Endothelial cell of umbilical vein (primary cell): Measurements from ENCODE around the gene C2. TPM values are rescaled to one million over a fixed set of nuclear protein-coding genes. Genes with fewer than 3 reads are reported as not detected.
"Not testable (repeated sequence)": the region's sequence is repeated elsewhere in the genome, so short reads cannot be mapped to it uniquely, and the experiment has no call there.

Experiments used
- BruUV-seq: library from RNA; stranded (reverse); fragments of 400-500 nt; replicated peaks from 2 replicates; lab custom pipeline; 2021; lab: Mats Ljungman, UMichigan
- CTCF ChIA-PET: fragments of 300-600, 350-600 bp; sonication (Branson Sonifier 250); formaldehyde crosslinking; loops from one replicate; lab custom pipeline; 2021; ENCODE audit warnings: antibody characterized with exemption, inconsistent platforms; lab: Charles Lee
- POLR2A ChIA-PET: fragments of 300-600, 350-600 bp; sonication (Branson Sonifier 250); formaldehyde crosslinking; loops from one replicate; lab custom pipeline; 2021; ENCODE audit warnings: antibody characterized with exemption, inconsistent platforms; lab: Charles Lee
- DNase-seq: peaks from one replicate; pipeline ENCODE4 v3.0.0-alpha.2; 2011; ENCODE audit warnings: low read depth, low spot score
- FAIRE-seq: peaks from 2 replicates; lab custom pipeline; 2011; peaks lifted over from hg19 to GRCh38; lab: Jason Lieb, UNC
- H2AFZ ChIP-seq: 2 replicates; pipeline ENCODE4 v1.6.0; 2012; ENCODE audit warnings: low read depth, low read length, control low read depth, inconsistent platforms
- H3K27ac ChIP-seq: 2 replicates; pipeline ENCODE4 v1.5.1; 2011; ENCODE audit warnings: low read depth, mild to moderate bottlenecking, control low read depth, low read length, moderate library complexity; ENCODE audit not compliant: insufficient read depth
- H3K27me3 ChIP-seq, 2 experiments: 2 replicates each; pipeline versions ENCODE4 v1.6.0 to v1.6.1; 2011; ENCODE audit warnings: low read length in 2 of 2, mixed read lengths in 1 of 2; ENCODE audit not compliant: control insufficient read depth in 2 of 2, insufficient read depth in 2 of 2
- H3K36me3 ChIP-seq, 2 experiments: 2 replicates in 1 of 2; 3 replicates in 1 of 2; pipeline ENCODE4 v1.5.1; 2011; ENCODE audit warnings: low read length in 2 of 2, mild to moderate bottlenecking in 1 of 2, moderate library complexity in 1 of 2; ENCODE audit not compliant: control insufficient read depth in 2 of 2, insufficient read depth in 2 of 2; ENCODE audit errors: extremely low read depth in 1 of 2
- H3K4me1 ChIP-seq: 3 replicates; pipeline ENCODE4 v1.5.1; 2011; ENCODE audit warnings: mild to moderate bottlenecking, low read length; ENCODE audit not compliant: control insufficient read depth, insufficient read depth; ENCODE audit errors: extremely low read depth
- H3K4me2 ChIP-seq: 2 replicates; pipeline ENCODE4 v1.6.1; 2011; ENCODE audit warnings: low read length, control low read depth, mixed read lengths; ENCODE audit not compliant: insufficient read depth
- H3K4me3 ChIP-seq, 3 experiments: fragments of 200-600 bp in 1 of 3; sonication (generic), shearing (Covaris generic) in 1 of 3; replicated peaks in 1 of 3; 2 replicates each; pipeline ENCODE4 v1.5.1; 2011 to 2016; ENCODE audit warnings: control low read depth in 3 of 3, low read length in 3 of 3, mild to moderate bottlenecking in 2 of 3, inconsistent platforms in 1 of 3, low read depth in 1 of 3, moderate library complexity in 1 of 3; ENCODE audit not compliant: insufficient read depth in 1 of 3
- H3K79me2 ChIP-seq: 2 replicates; pipeline ENCODE4 v1.6.0; 2012; ENCODE audit warnings: low read length, inconsistent platforms; ENCODE audit not compliant: control insufficient read depth, insufficient read depth
- H3K9ac ChIP-seq: replicated peaks from 2 replicates; pipeline ENCODE3; 2011; ENCODE audit warnings: low read length, control low read depth; ENCODE audit not compliant: insufficient read depth; ENCODE audit errors: extremely low read depth
- H3K9me1 ChIP-seq: replicated peaks from 3 replicates; pipeline ENCODE4 v1.6.0; 2011; ENCODE audit warnings: mild to moderate bottlenecking, low read length; ENCODE audit not compliant: control insufficient read depth, insufficient read depth; ENCODE audit errors: extremely low read depth
- H3K9me3 ChIP-seq: replicated peaks from 2 replicates; pipeline ENCODE4 v1.5.1; 2012; ENCODE audit warnings: low read length, inconsistent platforms; ENCODE audit not compliant: control insufficient read depth, insufficient read depth
- H4K20me1 ChIP-seq: replicated peaks from 2 replicates; pipeline ENCODE3; 2011; ENCODE audit warnings: mild to moderate bottlenecking, low read length; ENCODE audit not compliant: control insufficient read depth, insufficient read depth; ENCODE audit errors: extremely low read depth
- EZH2 ChIP-seq: IDR thresholded peaks from 2 replicates; pipeline ENCODE4 v1.6.1; 2012; ENCODE audit warnings: borderline replicate concordance, low read depth, mild to moderate bottlenecking, moderate library complexity, low read length, inconsistent platforms; ENCODE audit not compliant: severe bottlenecking
- FOS ChIP-seq: IDR thresholded peaks from 2 replicates; pipeline ENCODE4 v1.6.1; 2011; ENCODE audit warnings: mild to moderate bottlenecking, low read length, moderate library complexity, borderline replicate concordance; ENCODE audit not compliant: insufficient read depth
- GATA2 ChIP-seq: IDR thresholded peaks from 2 replicates; pipeline ENCODE4 v1.7.0; 2011; ENCODE audit warnings: low read depth, mild to moderate bottlenecking, moderate library complexity, mixed read lengths, low read length; ENCODE audit not compliant: insufficient read length, insufficient read depth
- JUN ChIP-seq: IDR thresholded peaks from 2 replicates; pipeline ENCODE4 v1.6.1; 2011; ENCODE audit warnings: borderline replicate concordance, low read depth; ENCODE audit not compliant: insufficient read length, insufficient read depth
- MYC ChIP-seq: IDR thresholded peaks from one replicate; pipeline ENCODE4 v1.6.1; 2011; ENCODE audit warnings: mild to moderate bottlenecking, low read depth, low read length
- POLR2A ChIP-seq: IDR thresholded peaks from 2 replicates; pipeline ENCODE4 v1.6.1; 2012; ENCODE audit warnings: low read depth, mild to moderate bottlenecking, control low read depth, low read length
- POLR2AphosphoS5 ChIP-seq: IDR thresholded peaks from 2 replicates; pipeline ENCODE4 v1.6.1; 2012; ENCODE audit warnings: low read depth, mild to moderate bottlenecking, control low read depth, low read length, moderate library complexity; ENCODE audit not compliant: insufficient read depth
- dilution Hi-C: fragments of 300-500 bp; cut with MboI; formaldehyde crosslinking; loops from one replicate; pipeline ENCODE4 v1.15.0; 2019; ENCODE audit warnings: low sequenced_read_pairs; ENCODE audit not compliant: extremely low pct_ligation_motif_present
- intact Hi-C: fragments of 100-400 bp; cut with micrococcal nuclease; formaldehyde crosslinking; loops from one replicate; pipeline ENCODE4 v1.10.0; 2022
- polyA plus RNA-seq, 4 experiments: library from polyadenylated mRNA; depleted of rRNA in 3 of 4; stranded (reverse) in 3 of 4; unstranded in 1 of 4; fragments of >200 nt; gene quantifications; 2 replicates each; pipeline versions ENCODE4 v1.2.1 to v1.2.3, GENCODE V29; 2011 to 2012; ENCODE audit warnings: missing spikeins in 1 of 4
- total RNA-seq: library from RNA; stranded (reverse); gene quantifications from 2 replicates; pipeline ENCODE4 v1.2.3, GENCODE V29; 2021
- TF ChIP-seq, protein P1 (sequence below), 2 donors: IDR thresholded peaks; 1 replicate in 1 of 2; 2 replicates in 1 of 2; pipeline ENCODE4 v1.5.1; 2011; ENCODE audit warnings: low read length in 2 of 2, mild to moderate bottlenecking in 2 of 2, moderate library complexity in 2 of 2, control low read depth in 1 of 2, inconsistent platforms in 1 of 2, low read depth in 1 of 2; ENCODE audit not compliant: insufficient read depth in 1 of 2; ENCODE audit errors: extremely low read depth in 1 of 2
- TF ChIP-seq, protein P2 (sequence below): IDR thresholded peaks from 2 replicates; pipeline ENCODE4 v1.6.1; 2011; ENCODE audit not compliant: insufficient read depth, insufficient read length

Gene C2
- total and polyA plus RNA-seq, 2 donors (not counting 3 experiments of a cell fraction or from before 2014, with no cell fraction given), result 0.60 TPM; not detected in 1

DNA sequence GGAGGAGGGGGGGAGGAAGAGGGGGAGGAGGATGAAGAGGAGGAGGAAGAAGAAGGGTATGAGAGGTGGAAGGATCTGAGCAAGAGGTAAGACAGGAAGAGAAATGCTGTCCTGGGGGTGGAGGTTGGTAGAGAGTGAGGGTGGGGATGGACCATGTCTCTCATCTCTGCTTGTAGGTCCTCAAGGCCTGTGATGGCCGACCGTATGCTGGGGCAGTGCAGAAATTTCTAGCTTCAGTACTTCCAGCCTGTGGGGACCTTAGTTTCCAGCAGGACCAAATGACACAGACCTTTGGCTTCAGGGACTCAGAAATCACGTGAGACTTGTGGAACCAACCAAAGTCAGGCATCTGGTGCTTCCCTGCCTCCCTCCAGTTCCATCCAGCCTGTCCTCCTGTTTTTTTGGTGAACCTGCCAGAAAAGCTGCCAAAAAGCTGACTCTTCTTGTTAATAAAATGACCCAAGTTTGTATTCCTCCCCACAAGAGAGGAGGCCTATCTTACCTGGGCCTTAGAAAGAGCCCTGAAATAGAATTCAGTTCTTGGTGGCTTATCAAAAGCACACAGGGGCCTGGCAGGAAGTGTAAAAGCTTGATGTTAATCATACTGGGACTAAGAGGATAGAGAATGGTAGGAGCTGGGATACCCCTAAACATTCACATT lies 51.9 kb downstream of the C2 start:
- Histone ChIP-seq H3K36me3 (peaks cover 0 to 10% of the 10 kb centered on the region in 2 experiments), H3K9me3 (no peaks in the 10 kb centered on the region), H3K9me1 (no peaks in the 10 kb centered on the region), H3K27ac (no peak overlapping the region), H3K27me3 (no peaks in the 10 kb centered on the region), H3K4me1 (no peaks in the 10 kb centered on the region), H4K20me1 (no peaks in the 10 kb centered on the region), H2AFZ (no peak overlapping the region), H3K4me2 (no peak overlapping the region), H3K4me3 (no peak overlapping the region), H3K79me2 (no peaks in the 10 kb centered on the region), H3K9ac (no peak overlapping the region)
- dilution Hi-C loops, result no loop called here
- intact Hi-C loops, result no loop called here
- DNase-seq (no peak), FAIRE-seq (no peak)
- ChIA-PET POLR2A (no interaction called here), CTCF (interaction anchor here (2.4 kb wide), 1 partner anchor 27 kb away, joined by 9 read pairs; no protein-coding TSS in a partner anchor)
- BruUV-seq, result no TSS peak
- no peak for TF ChIP-seq FOS
- no peak for TF ChIP-seq POLR2A
- TF ChIP-seq JUN, result no peak
- TF ChIP-seq, protein P1, sequence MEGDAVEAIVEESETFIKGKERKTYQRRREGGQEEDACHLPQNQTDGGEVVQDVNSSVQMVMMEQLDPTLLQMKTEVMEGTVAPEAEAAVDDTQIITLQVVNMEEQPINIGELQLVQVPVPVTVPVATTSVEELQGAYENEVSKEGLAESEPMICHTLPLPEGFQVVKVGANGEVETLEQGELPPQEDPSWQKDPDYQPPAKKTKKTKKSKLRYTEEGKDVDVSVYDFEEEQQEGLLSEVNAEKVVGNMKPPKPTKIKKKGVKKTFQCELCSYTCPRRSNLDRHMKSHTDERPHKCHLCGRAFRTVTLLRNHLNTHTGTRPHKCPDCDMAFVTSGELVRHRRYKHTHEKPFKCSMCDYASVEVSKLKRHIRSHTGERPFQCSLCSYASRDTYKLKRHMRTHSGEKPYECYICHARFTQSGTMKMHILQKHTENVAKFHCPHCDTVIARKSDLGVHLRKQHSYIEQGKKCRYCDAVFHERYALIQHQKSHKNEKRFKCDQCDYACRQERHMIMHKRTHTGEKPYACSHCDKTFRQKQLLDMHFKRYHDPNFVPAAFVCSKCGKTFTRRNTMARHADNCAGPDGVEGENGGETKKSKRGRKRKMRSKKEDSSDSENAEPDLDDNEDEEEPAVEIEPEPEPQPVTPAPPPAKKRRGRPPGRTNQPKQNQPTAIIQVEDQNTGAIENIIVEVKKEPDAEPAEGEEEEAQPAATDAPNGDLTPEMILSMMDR (IDR thresholded peaks at IDR 0.05; ENCODE audit: extremely low read depth in 1 of 2, insufficient read depth in 1 of 2, low read depth in 1 of 2, low read length in 2 of 2), result no peak
- TF ChIP-seq, protein P2, sequence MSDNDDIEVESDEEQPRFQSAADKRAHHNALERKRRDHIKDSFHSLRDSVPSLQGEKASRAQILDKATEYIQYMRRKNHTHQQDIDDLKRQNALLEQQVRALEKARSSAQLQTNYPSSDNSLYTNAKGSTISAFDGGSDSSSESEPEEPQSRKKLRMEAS, result no peak
- TF ChIP-seq POLR2AphosphoS5, result no peak
- no peak for TF ChIP-seq EZH2
- TF ChIP-seq GATA2, result no peak
- TF ChIP-seq MYC, result no peak

DNA sequence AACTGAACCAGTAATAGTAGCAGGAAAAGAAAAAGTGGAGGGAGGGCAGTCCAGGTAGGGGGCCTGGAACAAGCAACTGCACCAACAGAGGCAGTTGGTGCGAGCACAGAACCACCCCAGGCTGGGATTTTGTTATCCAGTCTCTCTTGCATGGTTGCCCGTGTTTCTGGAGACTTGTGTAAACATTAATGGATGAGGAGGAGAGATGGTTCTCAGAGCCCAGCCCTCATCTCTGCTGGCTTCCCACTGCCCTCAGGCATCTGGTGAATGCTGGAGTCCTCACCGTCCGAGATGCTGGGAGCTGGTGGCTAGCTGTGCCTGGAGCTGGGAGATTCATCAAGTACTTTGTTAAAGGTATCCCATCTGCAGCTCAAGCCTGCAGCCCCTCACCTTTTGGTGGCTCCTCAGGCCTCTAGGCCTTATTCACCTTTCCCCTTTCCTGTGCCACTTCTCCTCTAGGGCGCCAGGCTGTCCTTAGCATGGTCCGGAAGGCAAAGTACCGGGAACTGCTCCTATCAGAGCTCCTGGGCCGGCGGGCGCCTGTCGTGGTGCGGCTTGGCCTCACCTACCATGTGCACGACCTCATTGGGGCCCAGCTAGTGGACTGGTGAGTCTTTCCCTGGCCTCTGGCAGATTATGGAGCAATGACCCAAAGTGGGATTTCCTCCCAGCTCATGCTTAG lies 52.8 kb downstream of the C2 start:
- H3K4me3 ChIP-seq, H3K4me1 ChIP-seq, dilution Hi-C loops, FAIRE-seq, H4K20me1 ChIP-seq, H3K27me3 ChIP-seq, H3K4me2 ChIP-seq, H2AFZ ChIP-seq, H3K27ac ChIP-seq, H3K9me3 ChIP-seq, BruUV-seq, H3K9me1 ChIP-seq, intact Hi-C loops, H3K79me2 ChIP-seq, DNase-seq, H3K9ac ChIP-seq, POLR2A ChIA-PET: not testable (repeated sequence)
- peaks cover 0 to 10% of the 10 kb centered on the region in 2 experiments for H3K36me3 ChIP-seq
- CTCF ChIA-PET, result interaction anchor here (2.4 kb wide), 1 partner anchor 28 kb away, joined by 9 read pairs; no protein-coding TSS in a partner anchor
